ENCODE measurements around the gene AKNAD1.
A peak's percentile ranks its signal among the peaks of the same experiment; 100 is the strongest.
"Not testable (repeated sequence)": the region's sequence is repeated elsewhere in the genome, so short reads cannot be mapped to it uniquely, and the experiment has no call there.

Gene AKNAD1

DNA sequence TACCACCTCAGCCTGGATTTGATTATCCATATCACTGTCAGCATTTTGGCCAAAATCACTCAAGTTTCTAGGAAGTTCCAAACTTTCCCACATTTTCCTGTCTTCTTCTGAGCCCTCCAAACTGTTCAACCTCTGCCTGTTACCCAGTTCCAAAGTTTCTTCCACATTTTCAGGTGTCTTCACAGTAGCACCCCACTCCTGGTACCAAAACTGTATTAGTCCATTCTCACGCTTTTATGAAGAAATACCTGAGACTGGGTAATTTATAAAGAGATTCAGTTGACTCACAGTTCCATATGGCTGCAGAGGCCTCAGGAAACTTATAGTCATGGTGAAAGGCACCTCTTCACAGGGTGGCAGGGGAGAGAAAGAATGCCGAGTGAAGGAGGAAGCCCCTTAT, 71.0 kb downstream of the AKNAD1 start:
- DNase-seq (ENCODE audit: low read depth, low spot score) = no peak

DNA sequence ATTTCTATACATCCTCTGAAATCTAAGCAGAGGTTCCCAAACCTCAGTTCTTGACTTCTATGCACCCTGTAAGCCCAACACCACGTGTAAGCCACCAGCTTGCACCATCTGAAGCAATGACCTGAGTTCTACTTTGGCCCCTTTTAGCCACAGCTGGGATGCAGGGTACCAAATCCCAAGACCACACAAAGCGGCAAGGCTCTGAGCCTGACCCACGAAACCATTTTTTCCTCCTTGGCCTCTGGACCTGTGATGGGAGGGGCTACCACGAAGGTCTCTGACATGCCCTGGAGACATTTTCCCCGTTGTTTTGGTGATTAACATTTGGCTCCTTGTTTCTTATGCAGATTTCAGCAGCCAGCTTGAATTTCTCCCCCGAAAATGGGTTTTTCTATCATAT, 71.6 kb downstream of the AKNAD1 start:
- DNase-seq (ENCODE audit: low read depth, low spot score) = peak; percentile 17

DNA sequence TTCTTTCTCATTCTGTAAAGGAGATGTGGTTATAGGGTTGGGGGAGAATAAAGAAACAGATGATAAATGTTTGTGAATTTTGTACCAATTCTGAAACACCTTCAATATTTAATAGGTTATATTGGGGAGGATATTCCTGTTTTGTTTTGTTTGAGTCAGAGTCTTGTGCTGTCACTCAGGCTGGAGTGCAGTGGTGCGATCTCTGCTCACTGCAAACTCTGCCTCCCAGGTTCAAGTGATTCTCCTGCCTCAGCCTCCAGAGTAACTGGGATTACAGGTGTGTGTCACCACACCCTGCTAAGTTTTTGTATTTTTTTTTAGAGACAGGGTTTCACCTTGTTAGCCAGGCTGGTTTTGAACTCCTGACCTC, 75.3 kb downstream of the AKNAD1 start:
- not testable (repeated sequence) for DNase-seq (ENCODE audit: low read depth, low spot score)

DNA sequence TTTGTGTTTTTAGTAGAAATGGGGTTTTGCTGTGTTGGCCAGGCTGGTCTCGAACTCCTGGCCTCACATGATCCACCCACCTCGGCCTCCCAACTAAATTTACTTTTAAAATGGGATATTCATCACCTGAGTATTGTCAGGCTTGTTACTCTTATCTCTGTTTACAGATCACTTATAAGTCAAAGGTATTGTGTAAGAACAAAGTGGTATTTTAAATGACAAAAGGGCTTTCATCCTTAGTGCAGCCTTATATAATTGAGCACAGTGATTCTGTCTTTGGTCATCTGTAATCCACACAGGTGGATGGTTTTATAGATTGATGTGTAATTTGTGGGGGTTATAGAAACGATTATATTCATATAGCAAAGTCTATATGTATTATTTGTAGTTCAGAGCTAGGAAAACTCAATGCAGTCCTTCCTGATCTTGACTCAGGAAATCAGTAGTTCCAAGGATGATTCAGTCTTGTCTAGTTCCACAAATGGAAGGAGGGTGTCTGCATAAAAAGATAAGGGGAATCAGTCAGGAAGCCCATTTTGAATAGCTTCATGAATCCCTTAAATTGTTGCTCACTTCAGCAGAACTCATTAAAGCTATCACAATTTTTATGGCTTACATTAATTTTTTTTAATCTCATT, 75.8 kb downstream of the AKNAD1 start:
- no peak for DNase-seq (ENCODE audit: low read depth, low spot score)

DNA sequence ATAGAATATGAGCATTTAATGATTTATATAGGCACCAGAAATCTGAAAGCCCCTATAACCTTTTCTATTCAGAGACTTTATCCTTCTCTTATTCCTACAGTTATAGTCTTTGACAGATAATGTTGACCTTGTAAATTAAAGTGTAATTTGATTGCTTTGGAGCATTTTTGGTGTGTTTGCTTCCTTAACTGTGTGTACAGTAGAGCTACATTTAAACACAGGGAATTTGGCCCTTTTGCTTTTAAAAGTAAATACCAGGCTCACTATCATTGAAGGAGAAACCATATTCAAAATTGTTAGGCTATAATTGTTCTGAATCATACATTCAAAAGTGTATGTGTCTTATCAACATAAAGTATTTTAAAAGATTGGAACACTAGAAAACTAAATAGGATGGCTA, 77.4 kb downstream of the AKNAD1 start:
- DNase-seq (ENCODE audit: low read depth, low spot score) = no peak

DNA sequence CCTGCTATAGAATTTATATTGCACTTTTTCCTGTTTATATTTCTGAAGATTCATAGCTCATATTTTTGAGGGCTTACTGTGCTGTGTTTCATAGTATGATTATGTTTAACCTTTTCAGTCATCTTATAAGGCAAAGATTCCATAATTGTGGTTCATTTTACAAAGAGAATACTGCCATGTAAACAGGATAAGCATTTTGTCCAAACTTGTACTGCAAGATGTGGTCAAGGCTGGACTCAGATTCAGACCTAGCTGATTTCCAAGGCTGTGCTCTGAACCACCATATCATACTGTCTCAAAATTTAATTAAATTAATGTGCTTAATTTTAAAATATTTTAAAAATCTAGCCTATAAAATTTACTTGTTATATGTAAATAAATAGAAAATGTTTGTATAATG, 79.1 kb downstream of the AKNAD1 start:
- DNase-seq (ENCODE audit: low read depth, low spot score) = no peak

DNA sequence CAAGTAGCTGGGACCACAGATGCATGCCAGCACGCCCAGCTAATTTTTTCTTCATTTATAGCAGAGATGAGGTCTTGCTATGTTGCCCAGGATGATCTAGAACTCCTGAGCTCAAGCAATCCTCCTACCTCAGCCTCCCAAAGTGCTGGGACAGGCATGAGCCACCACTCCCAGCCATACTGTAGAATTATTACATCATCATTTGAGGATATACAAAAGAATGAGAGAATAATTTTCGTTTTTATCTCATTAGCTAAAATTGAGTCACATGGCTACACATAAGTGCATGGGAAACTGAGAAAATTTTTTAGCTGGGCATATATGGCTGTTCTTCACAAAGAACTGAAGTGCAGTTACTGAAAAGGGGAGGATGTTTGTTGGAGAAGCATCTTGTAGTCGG, 89.2 kb downstream of the AKNAD1 start:
- DNase-seq (ENCODE audit: low read depth, low spot score) = no peak

DNA sequence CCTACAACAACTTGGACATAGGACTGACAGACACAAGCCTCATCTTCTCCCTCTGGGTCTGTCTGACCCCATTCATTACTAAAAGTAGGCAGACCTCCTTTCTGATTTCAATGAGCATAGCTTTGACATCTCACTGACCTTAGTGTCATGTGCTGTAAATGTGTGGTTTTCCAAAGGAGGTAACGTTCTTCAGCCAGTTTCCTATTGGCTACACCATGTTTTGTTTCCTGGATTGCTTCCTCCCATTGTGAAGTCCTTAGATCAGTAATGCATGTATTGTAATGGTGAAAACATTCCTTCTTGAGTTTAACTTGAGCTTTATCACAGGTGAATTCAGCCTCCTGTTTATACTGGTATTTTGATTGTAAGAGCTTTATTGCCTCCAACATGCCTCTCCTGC, 89.8 kb downstream of the AKNAD1 start:
- DNase-seq (ENCODE audit: low read depth, low spot score) = no peak
